ENCODE results near the gene ABTB1. TPM values are rescaled to one million over a fixed set of nuclear protein-coding genes. Genes with fewer than 3 reads are reported as not detected.
A peak's percentile ranks its signal among the peaks of the same experiment; 100 is the strongest.
"Not testable (repeated sequence)": the region's sequence is repeated elsewhere in the genome, so short reads cannot be mapped to it uniquely, and the experiment has no call there.

Gene ABTB1
- total and polyA plus RNA-seq, 4 donors, result 28.7 to 263 (median 62.6) TPM

GRCh38 chr3:127698691-127699415, 26.1 kb downstream of the ABTB1 start:
- Histone ChIP-seq H3K9me3 (ENCODE audit: control insufficient read depth, low read length) (no peaks in the 10 kb centered on the region), H3K27ac (ENCODE audit: low read depth in 1 of 2, low read length in 2 of 2) (peak overlapping the region; percentile 50 to 97), H3K4me1 (ENCODE audit: control insufficient read depth in 1 of 2, insufficient read depth in 2 of 2, low read length in 2 of 2) (peaks cover 0 to 2% of the 10 kb centered on the region in 2 donors), H3K4me3 (ENCODE audit: low read length in 2 of 2) (no peak overlapping the region), H3K27me3 (ENCODE audit: control insufficient read depth in 1 of 2, insufficient read depth in 2 of 2, low read length in 1 of 2) (no peaks in the 10 kb centered on the region), H3K36me3 (ENCODE audit: control insufficient read depth in 1 of 2, insufficient read depth in 2 of 2, low read length in 1 of 2) (no peaks in the 10 kb centered on the region)
- peak; percentile 44 to 55 for DNase-seq
- WGBS, 2 donors, result 74% methylated on average over 6 of the region's 6 CpGs
- no peak for ATAC-seq (ENCODE audit: low FRiP score)
- intact Hi-C loops (cut with DNase I), result loop anchor here (5.0 to 10.0 kb wide), 5 partner anchors 38 to 253 kb away; partner anchors contain the start of genes KBTBD12 (in 1 of the 2) and MGLL (in 1 of the 2)

GRCh38 chr3:127699416-127700300, 26.9 kb downstream of the ABTB1 start:
- DNase-seq (peak; percentile 25 to 28), ATAC-seq (ENCODE audit: low FRiP score) (no peak)
- Histone ChIP-seq H3K27me3 (ENCODE audit: control insufficient read depth in 1 of 2, insufficient read depth in 2 of 2, low read length in 1 of 2) (no peaks in the 10 kb centered on the region), H3K27ac (ENCODE audit: low read depth in 1 of 2, low read length in 2 of 2) (peak overlapping the region in 1 of 2 donors; percentile 23), H3K4me3 (ENCODE audit: low read length in 2 of 2) (no peak overlapping the region), H3K4me1 (ENCODE audit: control insufficient read depth in 1 of 2, insufficient read depth in 2 of 2, low read length in 2 of 2) (peaks cover 0 to 2% of the 10 kb centered on the region in 2 donors), H3K9me3 (ENCODE audit: control insufficient read depth, low read length) (no peaks in the 10 kb centered on the region), H3K36me3 (ENCODE audit: control insufficient read depth in 1 of 2, insufficient read depth in 2 of 2, low read length in 1 of 2) (no peaks in the 10 kb centered on the region)
- 86 to 87% methylated on average over 9 of the region's 9 CpGs for WGBS, 2 donors
- intact Hi-C loops (cut with DNase I), result loop anchor here (5.0 to 10.0 kb wide), 6 partner anchors 38 to 253 kb away; partner anchors contain the start of genes KBTBD12 (in 1 of the 2) and MGLL (in 1 of the 2)

GRCh38 chr3:127700406-127700805, 27.7 kb downstream of the ABTB1 start:
- WGBS, 2 donors, result 73 to 86% methylated on average over 5 of the region's 5 CpGs
- no peaks in the 10 kb centered on the region for H3K27me3 ChIP-seq (ENCODE audit: control insufficient read depth in 1 of 2, insufficient read depth in 2 of 2, low read length in 1 of 2)
- intact Hi-C loops (cut with DNase I), result loop anchor here in 1 of 2 donors (5.0 kb wide), 1 partner anchor 42 kb away; no protein-coding TSS in a partner anchor
- no peak overlapping the region for H3K27ac ChIP-seq (ENCODE audit: low read depth in 1 of 2, low read length in 2 of 2)
- no peaks in the 10 kb centered on the region for H3K36me3 ChIP-seq (ENCODE audit: control insufficient read depth in 1 of 2, insufficient read depth in 2 of 2, low read length in 1 of 2)
- DNase-seq (peak; percentile 29 to 41), ATAC-seq (ENCODE audit: low FRiP score) (no peak)
- peaks cover 0 to 2% of the 10 kb centered on the region in 2 donors for H3K4me1 ChIP-seq (ENCODE audit: control insufficient read depth in 1 of 2, insufficient read depth in 2 of 2, low read length in 2 of 2)
- no peak overlapping the region for H3K4me3 ChIP-seq (ENCODE audit: low read length in 2 of 2)
- H3K9me3 ChIP-seq (ENCODE audit: control insufficient read depth, low read length), result no peaks in the 10 kb centered on the region

GRCh38 chr3:127701280-127701911, 28.6 kb downstream of the ABTB1 start:
- peaks cover 0 to 2% of the 10 kb centered on the region in 2 donors for H3K4me1 ChIP-seq (ENCODE audit: control insufficient read depth in 1 of 2, insufficient read depth in 2 of 2, low read length in 2 of 2)
- WGBS, 2 donors, result 83 to 90% methylated on average over 11 of the region's 11 CpGs
- intact Hi-C loops (cut with DNase I), result loop anchor here in 1 of 2 donors (5.0 kb wide), 1 partner anchor 41 kb away; no protein-coding TSS in a partner anchor
- H3K4me3 ChIP-seq (ENCODE audit: low read length in 2 of 2), result no peak overlapping the region
- no peaks in the 10 kb centered on the region for H3K27me3 ChIP-seq (ENCODE audit: control insufficient read depth in 1 of 2, insufficient read depth in 2 of 2, low read length in 1 of 2)
- peak; percentile 36 to 56 for DNase-seq
- no peak for ATAC-seq (ENCODE audit: low FRiP score)
- no peaks in the 10 kb centered on the region for H3K36me3 ChIP-seq (ENCODE audit: control insufficient read depth in 1 of 2, insufficient read depth in 2 of 2, low read length in 1 of 2)
- H3K9me3 ChIP-seq (ENCODE audit: control insufficient read depth, low read length), result no peaks in the 10 kb centered on the region
- no peak overlapping the region for H3K27ac ChIP-seq (ENCODE audit: low read depth in 1 of 2, low read length in 2 of 2)

- Histone ChIP-seq H3K36me3 (ENCODE audit: control insufficient read depth in 1 of 2, insufficient read depth in 2 of 2, low read length in 1 of 2) (no peaks in the 10 kb centered on the region), H3K9me3 (ENCODE audit: control insufficient read depth, low read length) (no peaks in the 10 kb centered on the region), H3K4me1 (ENCODE audit: control insufficient read depth in 1 of 2, insufficient read depth in 2 of 2, low read length in 2 of 2) (peaks cover 0 to 2% of the 10 kb centered on the region in 2 donors), H3K27me3 (ENCODE audit: control insufficient read depth in 1 of 2, insufficient read depth in 2 of 2, low read length in 1 of 2) (no peaks in the 10 kb centered on the region), H3K27ac (ENCODE audit: low read depth in 1 of 2, low read length in 2 of 2) (no peak overlapping the region), H3K4me3 (ENCODE audit: low read length in 2 of 2) (no peak overlapping the region)
- no peak for ATAC-seq (ENCODE audit: low FRiP score)
- intact Hi-C loops (cut with DNase I), result loop anchor here in 1 of 2 donors (5.0 kb wide), 1 partner anchor 40 kb away; no protein-coding TSS in a partner anchor
- 34 to 40% methylated on average over 4 of the region's 4 CpGs for WGBS, 2 donors
- DNase-seq, result peak; percentile 69 to 82
Measured at GRCh38 chr3:127702151-127702578, 29.4 kb downstream of the ABTB1 start.

- not testable (repeated sequence) for H3K9me3 ChIP-seq (ENCODE audit: control insufficient read depth, low read length); H3K4me1 ChIP-seq (ENCODE audit: control insufficient read depth in 1 of 2, insufficient read depth in 2 of 2, low read length in 2 of 2); H3K27ac ChIP-seq (ENCODE audit: low read depth in 1 of 2, low read length in 2 of 2); H3K36me3 ChIP-seq (ENCODE audit: control insufficient read depth in 1 of 2, insufficient read depth in 2 of 2, low read length in 1 of 2); H3K27me3 ChIP-seq (ENCODE audit: control insufficient read depth in 1 of 2, insufficient read depth in 2 of 2, low read length in 1 of 2); ATAC-seq (ENCODE audit: low FRiP score); H3K4me3 ChIP-seq (ENCODE audit: low read length in 2 of 2)
- intact Hi-C loops (cut with DNase I), result loop anchor here in 1 of 2 donors (5.0 kb wide), 1 partner anchor 37 kb away; no protein-coding TSS in a partner anchor
- DNase-seq, result peak in 1 of 2 donors; percentile 5
- 94 to 95% methylated on average over 4 of the region's 4 CpGs for WGBS, 2 donors
Measured at GRCh38 chr3:127704840-127705239, 32.1 kb downstream of the ABTB1 start.

GRCh38 chr3:127706312-127706711, 33.6 kb downstream of the ABTB1 start:
- Histone ChIP-seq H3K9me3 (ENCODE audit: control insufficient read depth, low read length) (no peaks in the 10 kb centered on the region), H3K27ac (ENCODE audit: low read depth in 1 of 2, low read length in 2 of 2) (no peak overlapping the region), H3K4me1 (ENCODE audit: control insufficient read depth in 1 of 2, insufficient read depth in 2 of 2, low read length in 2 of 2) (peaks cover 0 to 2% of the 10 kb centered on the region in 2 donors), H3K27me3 (ENCODE audit: control insufficient read depth in 1 of 2, insufficient read depth in 2 of 2, low read length in 1 of 2) (no peaks in the 10 kb centered on the region), H3K36me3 (ENCODE audit: control insufficient read depth in 1 of 2, insufficient read depth in 2 of 2, low read length in 1 of 2) (no peaks in the 10 kb centered on the region), H3K4me3 (ENCODE audit: low read length in 2 of 2) (no peak overlapping the region)
- WGBS, 2 donors, result 31 to 39% methylated on average over 7 of the region's 7 CpGs
- ATAC-seq (ENCODE audit: low FRiP score), result peak; percentile 49
- peak; percentile 27 to 56 for DNase-seq
- intact Hi-C loops (cut with DNase I), result no loop called here

GRCh38 chr3:127706785-127707351, 34.1 kb downstream of the ABTB1 start:
- DNase-seq, result peak in 1 of 2 donors; percentile 35
- H3K27me3 ChIP-seq (ENCODE audit: control insufficient read depth in 1 of 2, insufficient read depth in 2 of 2, low read length in 1 of 2), result no peaks in the 10 kb centered on the region
- peaks cover 0 to 2% of the 10 kb centered on the region in 2 donors for H3K4me1 ChIP-seq (ENCODE audit: control insufficient read depth in 1 of 2, insufficient read depth in 2 of 2, low read length in 2 of 2)
- H3K27ac ChIP-seq (ENCODE audit: low read depth in 1 of 2, low read length in 2 of 2), result no peak overlapping the region
- H3K4me3 ChIP-seq (ENCODE audit: low read length in 2 of 2), result no peak overlapping the region
- WGBS, 2 donors, result 67 to 76% methylated on average over 16 of the region's 16 CpGs
- H3K9me3 ChIP-seq (ENCODE audit: control insufficient read depth, low read length), result no peaks in the 10 kb centered on the region
- ATAC-seq (ENCODE audit: low FRiP score), result no peak
- H3K36me3 ChIP-seq (ENCODE audit: control insufficient read depth in 1 of 2, insufficient read depth in 2 of 2, low read length in 1 of 2), result no peaks in the 10 kb centered on the region
- intact Hi-C loops (cut with DNase I), result no loop called here

All from aorta (tissue), 5 donors.